B cell (primary cell): ENCODE data around the gene MARK4.

Experiments
- EZH2 ChIP-seq: IDR thresholded peaks from 2 replicates; pipeline ENCODE4 v1.6.1; 2012; ENCODE audit warnings: borderline replicate concordance, low read depth, mild to moderate bottlenecking, moderate library complexity, low read length; ENCODE audit not compliant: insufficient read depth, poor library complexity, severe bottlenecking
- TF ChIP-seq, protein P1 (sequence below): fragments of 200-600 bp; IDR thresholded peaks from one replicate; pipeline ENCODE4 v1.8.0; 2022; ENCODE audit warnings: antibody characterized with exemption, mild to moderate bottlenecking

GRCh38 chr19:45211751-45212381 is 39.2 kb upstream of the MARK4 start:
- TF ChIP-seq, protein P1, sequence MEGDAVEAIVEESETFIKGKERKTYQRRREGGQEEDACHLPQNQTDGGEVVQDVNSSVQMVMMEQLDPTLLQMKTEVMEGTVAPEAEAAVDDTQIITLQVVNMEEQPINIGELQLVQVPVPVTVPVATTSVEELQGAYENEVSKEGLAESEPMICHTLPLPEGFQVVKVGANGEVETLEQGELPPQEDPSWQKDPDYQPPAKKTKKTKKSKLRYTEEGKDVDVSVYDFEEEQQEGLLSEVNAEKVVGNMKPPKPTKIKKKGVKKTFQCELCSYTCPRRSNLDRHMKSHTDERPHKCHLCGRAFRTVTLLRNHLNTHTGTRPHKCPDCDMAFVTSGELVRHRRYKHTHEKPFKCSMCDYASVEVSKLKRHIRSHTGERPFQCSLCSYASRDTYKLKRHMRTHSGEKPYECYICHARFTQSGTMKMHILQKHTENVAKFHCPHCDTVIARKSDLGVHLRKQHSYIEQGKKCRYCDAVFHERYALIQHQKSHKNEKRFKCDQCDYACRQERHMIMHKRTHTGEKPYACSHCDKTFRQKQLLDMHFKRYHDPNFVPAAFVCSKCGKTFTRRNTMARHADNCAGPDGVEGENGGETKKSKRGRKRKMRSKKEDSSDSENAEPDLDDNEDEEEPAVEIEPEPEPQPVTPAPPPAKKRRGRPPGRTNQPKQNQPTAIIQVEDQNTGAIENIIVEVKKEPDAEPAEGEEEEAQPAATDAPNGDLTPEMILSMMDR = no peak
- no peak for TF ChIP-seq EZH2
